HG02885 (cell line): ENCODE data around the gene GRIP2.

Source experiments
- ATAC-seq: cut with Tn5 transposase; IDR thresholded peaks from one replicate; pipeline ENCODE4 v1.9.1; 2021; ENCODE audit warnings: mild to moderate bottlenecking; ENCODE audit not compliant: unreplicated experiment, poor library complexity

GRIP2 gene

DNA sequence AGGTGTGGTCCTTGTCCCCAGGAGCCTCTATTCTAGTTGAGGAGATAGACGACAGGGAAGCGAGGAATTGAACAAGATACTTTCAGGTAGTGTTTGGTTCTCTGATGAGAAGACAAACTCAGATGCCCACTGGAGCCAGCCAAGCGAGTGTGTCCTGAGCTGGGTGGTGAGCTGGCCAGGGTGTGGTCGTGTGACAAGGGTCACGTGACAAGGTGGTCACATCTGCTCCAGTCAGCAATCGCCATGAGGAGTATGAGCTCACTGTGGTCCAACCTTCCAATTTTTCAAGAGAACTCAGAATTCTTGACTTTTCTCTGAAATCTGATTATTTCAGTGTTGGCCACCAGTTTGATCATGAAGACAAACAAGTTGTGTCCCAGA is 98.2 kb downstream of the GRIP2 start:
- ATAC-seq, result no peak

DNA sequence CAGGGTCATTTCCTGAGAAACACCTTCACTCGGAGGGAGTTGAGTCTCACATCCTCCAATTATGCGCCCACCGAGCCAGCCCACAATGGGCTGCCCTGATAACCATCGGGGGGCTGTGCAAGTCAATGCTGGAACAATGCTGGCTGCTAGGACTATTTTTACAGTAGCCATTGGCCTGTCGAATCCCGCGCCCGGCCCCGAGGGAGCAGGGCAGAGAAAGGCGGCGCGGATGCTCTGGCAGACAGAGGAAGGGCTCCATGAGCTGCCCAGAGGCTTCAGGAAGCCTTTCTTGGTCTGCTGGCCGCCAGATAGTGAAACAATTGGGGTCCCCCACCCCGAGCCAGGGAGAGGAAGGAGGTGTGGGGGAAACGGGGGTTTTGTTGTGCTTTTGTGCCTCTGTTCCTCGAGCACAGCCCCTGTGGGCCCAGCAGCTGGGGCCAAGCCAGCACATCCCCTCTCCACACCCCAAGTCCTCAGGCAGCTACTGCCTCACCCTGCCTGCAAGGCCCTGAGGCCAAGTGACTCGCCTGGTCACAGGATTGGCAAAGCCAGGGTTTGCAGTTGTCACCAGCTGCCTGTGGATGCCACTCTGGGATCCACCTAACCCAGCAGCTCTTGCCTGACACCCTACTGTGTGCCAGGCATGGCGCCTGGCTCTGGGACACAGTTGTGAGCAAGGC is 98.8 kb downstream of the GRIP2 start:
- ATAC-seq, result no peak

DNA sequence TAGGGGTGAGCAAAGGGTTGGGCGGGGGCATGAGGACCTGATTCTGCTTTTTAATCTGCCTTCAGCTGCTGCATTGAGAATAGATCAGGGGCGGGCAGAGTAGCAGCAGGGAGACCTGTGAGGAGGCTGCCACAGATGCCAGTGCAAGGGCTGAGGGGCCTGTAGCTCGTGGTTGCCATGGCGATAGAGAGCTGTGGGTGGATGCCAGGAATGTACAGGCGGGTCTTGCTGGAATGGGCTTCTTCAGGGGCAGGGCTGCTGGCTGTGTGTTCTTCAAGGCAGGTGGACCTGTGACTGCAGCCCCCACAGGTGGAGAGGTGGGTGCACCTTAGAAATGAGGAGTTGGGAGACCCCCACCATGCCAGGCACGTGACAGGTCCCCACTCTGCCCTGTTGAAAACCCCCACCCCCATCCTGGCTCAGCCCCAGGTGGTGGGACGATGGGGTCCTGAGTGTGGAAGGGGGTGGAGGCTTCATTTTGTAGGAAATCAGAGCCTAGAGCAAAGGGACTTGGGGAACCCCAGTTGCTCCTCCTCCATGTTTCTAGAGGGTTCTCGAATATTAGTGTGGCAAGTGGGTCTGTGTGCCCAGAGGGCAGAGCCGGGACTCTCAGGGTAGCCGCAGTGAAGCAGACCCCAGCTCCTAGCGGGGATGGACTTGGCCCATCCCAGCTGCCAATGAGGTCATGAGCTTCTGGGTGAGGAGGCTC is 99.5 kb downstream of the GRIP2 start:
- no peak for ATAC-seq

DNA sequence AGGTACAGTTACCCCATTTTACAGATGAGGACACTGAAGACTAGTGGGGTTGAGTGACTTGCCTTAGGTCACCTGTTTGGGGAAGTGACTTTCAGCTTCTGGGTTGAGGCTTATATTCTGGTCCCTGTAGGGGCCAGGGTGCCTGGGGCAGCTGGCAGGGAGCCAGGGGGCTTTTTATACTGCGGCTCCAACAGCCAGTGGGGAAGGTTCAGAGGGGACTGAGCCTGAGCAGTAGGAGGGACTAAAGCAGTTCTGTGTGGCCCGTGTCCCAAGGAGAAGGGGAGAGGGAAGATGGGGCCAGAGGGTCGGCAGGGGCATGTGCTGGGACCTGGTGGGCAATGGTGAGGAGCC is 100.0 kb downstream of the GRIP2 start:
- no peak for ATAC-seq

DNA sequence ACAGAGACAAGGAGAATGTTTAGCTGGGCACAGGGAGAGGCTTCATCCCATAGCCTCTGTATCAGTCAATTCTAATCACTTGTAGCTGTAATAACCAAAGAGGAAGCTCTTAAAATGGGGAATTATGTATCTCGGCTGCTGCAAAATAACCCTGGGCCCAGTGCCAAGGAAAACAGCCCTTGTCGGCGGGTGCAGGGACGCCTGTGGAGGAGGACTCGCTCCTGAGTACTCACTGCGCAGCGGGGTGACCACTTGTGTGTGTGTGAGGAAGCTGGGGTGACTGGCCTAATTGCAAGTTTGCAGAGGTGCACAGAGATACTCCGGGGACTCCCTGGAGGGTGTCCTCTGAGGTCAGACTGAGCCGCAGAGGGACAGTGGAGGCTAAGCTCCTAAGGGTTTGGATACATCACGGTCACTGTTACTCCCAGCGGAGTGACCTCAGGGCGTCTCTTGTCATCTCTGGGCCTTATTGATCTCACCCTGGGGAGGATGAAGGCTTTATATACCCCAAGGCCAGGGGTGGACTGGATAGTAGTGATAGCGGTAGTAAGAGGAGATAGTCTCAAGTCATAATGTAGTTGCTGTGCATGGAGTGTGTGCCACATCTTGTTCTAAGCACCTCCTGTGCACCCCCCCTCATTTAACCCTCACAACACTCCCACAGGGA is 100.5 kb downstream of the GRIP2 start:
- ATAC-seq, result no peak
